Tibial artery (tissue), 4 donors: ENCODE measurements around the gene FOXE3.

ENCODE experiments used
- DNase-seq, 2 donors: peaks; one replicate each; pipeline ENCODE4 v3.0.0-alpha.2; 2019
- H3K27ac ChIP-seq, 2 donors: fragments of 200-600 bp; sonication (generic) in 1 of 2; 1 replicate in 1 of 2; 2 replicates in 1 of 2; pipeline ENCODE4 v1.5.1; 2018 to 2019; ENCODE audit warnings: mild to moderate bottlenecking in 1 of 2
- H3K27me3 ChIP-seq, 2 donors: fragments of 200-600 bp; sonication (generic) in 1 of 2; one replicate each; pipeline versions ENCODE4 v1.5.1 to v1.6.0; 2016 to 2019
- H3K36me3 ChIP-seq, 3 donors: fragments of 200-600 bp; sonication (generic) in 2 of 3; one replicate each; pipeline ENCODE4 v1.5.1; 2016 to 2019; ENCODE audit warnings: mild to moderate bottlenecking in 2 of 3
- H3K4me1 ChIP-seq, 4 donors: fragments of 200-600 bp; sonication (generic) in 2 of 4; 1 replicate in 3 of 4; 2 replicates in 1 of 4; pipeline ENCODE4 v1.5.1; 2016 to 2019
- H3K4me3 ChIP-seq, 2 donors: fragments of 200-600 bp; sonication (generic) in 1 of 2; 1 replicate in 1 of 2; 2 replicates in 1 of 2; pipeline ENCODE4 v1.5.1; 2018 to 2019; ENCODE audit warnings: mild to moderate bottlenecking in 2 of 2
- H3K9me3 ChIP-seq, 3 donors: fragments of 200-600 bp; sonication (generic) in 1 of 3; one replicate each; pipeline ENCODE4 v1.5.1; 2016 to 2019
- CTCF ChIP-seq, 2 experiments: fragments of 200-600 bp in 1 of 2; fragments of 450-650 bp in 1 of 2; IDR thresholded peaks; one replicate each; pipeline ENCODE4 v1.5.1; 2017 to 2019; ENCODE audit warnings: antibody characterized with exemption in 2 of 2, mild to moderate bottlenecking in 1 of 2, moderate library complexity in 1 of 2
- intact Hi-C: fragments of 100-400 bp; cut with DNase I; formaldehyde crosslinking; loops from one replicate; pipeline ENCODE4 v1.15.0; 2023; ENCODE audit warnings: low total_unique reads

FOXE3 gene

GRCh38 chr1:47395433-47395832 is 20.7 kb upstream of the FOXE3 start:
- H3K27me3 ChIP-seq: peaks cover 0 to 28% of the 10 kb centered on the region in 2 donors
- no peaks in the 10 kb centered on the region for H3K36me3 ChIP-seq
- no peak overlapping the region for H3K27ac ChIP-seq

GRCh38 chr1:47396671-47397196 is 19.4 kb upstream of the FOXE3 start:
- no peak overlapping the region for H3K27ac ChIP-seq

More at GRCh38 chr1:47395433-47395832, 20.7 kb upstream of the FOXE3 start:
- no peaks in the 10 kb centered on the region for H3K4me1 ChIP-seq
- no peak for DNase-seq
- intact Hi-C loops: no loop called here
- no peak overlapping the region for H3K4me3 ChIP-seq
- H3K9me3 ChIP-seq: no peaks in the 10 kb centered on the region
- TF ChIP-seq CTCF (IDR thresholded peaks at IDR 0.05): no peak

GRCh38 chr1:47399138-47399845 is 16.8 kb upstream of the FOXE3 start:
- no peaks in the 10 kb centered on the region for H3K36me3 ChIP-seq

More at GRCh38 chr1:47396671-47397196, 19.4 kb upstream of the FOXE3 start:
- intact Hi-C loops: no loop called here
- no peak for DNase-seq
- Histone ChIP-seq H3K4me1 (no peaks in the 10 kb centered on the region), H3K27me3 (peaks cover 0 to 28% of the 10 kb centered on the region in 2 donors), H3K4me3 (no peak overlapping the region), H3K9me3 (no peaks in the 10 kb centered on the region), H3K36me3 (no peaks in the 10 kb centered on the region)
- no peak for TF ChIP-seq CTCF (IDR thresholded peaks at IDR 0.05)

GRCh38 chr1:47399846-47400155 is 16.3 kb upstream of the FOXE3 start:
- no peak for TF ChIP-seq CTCF (IDR thresholded peaks at IDR 0.05)
- intact Hi-C loops: no loop called here
- H3K36me3 ChIP-seq: no peaks in the 10 kb centered on the region
- H3K9me3 ChIP-seq: no peaks in the 10 kb centered on the region
- peaks cover 0 to 35% of the 10 kb centered on the region in 2 donors for H3K27me3 ChIP-seq
- DNase-seq: no peak
- no peaks in the 10 kb centered on the region for H3K4me1 ChIP-seq
- no peak overlapping the region for H3K4me3 ChIP-seq
- no peak overlapping the region for H3K27ac ChIP-seq

More at GRCh38 chr1:47399138-47399845, 16.8 kb upstream of the FOXE3 start:
- intact Hi-C loops: no loop called here
- peaks cover 0 to 35% of the 10 kb centered on the region in 2 donors for H3K27me3 ChIP-seq
- no peak overlapping the region for H3K4me3 ChIP-seq
- TF ChIP-seq CTCF (IDR thresholded peaks at IDR 0.05): no peak
- H3K9me3 ChIP-seq: no peaks in the 10 kb centered on the region
- no peaks in the 10 kb centered on the region for H3K4me1 ChIP-seq
- no peak for DNase-seq
- H3K27ac ChIP-seq: no peak overlapping the region

GRCh38 chr1:47401761-47402160 is 14.3 kb upstream of the FOXE3 start:
- no peak for DNase-seq
- no peaks in the 10 kb centered on the region for H3K9me3 ChIP-seq
- TF ChIP-seq CTCF (IDR thresholded peaks at IDR 0.05): no peak
- no peaks in the 10 kb centered on the region for H3K36me3 ChIP-seq
- H3K27ac ChIP-seq: no peak overlapping the region
- no peaks in the 10 kb centered on the region for H3K4me1 ChIP-seq
- H3K27me3 ChIP-seq: peaks cover 0 to 30% of the 10 kb centered on the region in 2 donors
- H3K4me3 ChIP-seq: no peak overlapping the region
- intact Hi-C loops: no loop called here
